Transverse colon (tissue), 4 donors: ENCODE results near the gene KAZN.

ENCODE experiments used
- CTCF ChIP-seq, 5 experiments: fragments of 200-600 bp in 3 of 5; fragments of 450-650 bp in 2 of 5; sonication (generic) in 3 of 5; IDR thresholded peaks; 1 replicate in 2 of 5; 2 replicates in 3 of 5; pipeline ENCODE4 v1.5.1; 2016 to 2017; ENCODE audit warnings: antibody characterized with exemption in 5 of 5, inconsistent platforms in 3 of 5, mild to moderate bottlenecking in 2 of 5, moderate library complexity in 1 of 5
- POLR2A ChIP-seq: fragments of 450-650 bp; IDR thresholded peaks from one replicate; pipeline ENCODE4 v1.6.1; 2016; ENCODE audit warnings: antibody characterized with exemption, mild to moderate bottlenecking, moderate library complexity
- POLR2AphosphoS5 ChIP-seq, 3 donors: sonication (generic); formaldehyde crosslinking; IDR thresholded peaks; one replicate each; pipeline ENCODE4 v1.6.1; 2016; ENCODE audit warnings: antibody characterized with exemption in 3 of 3

- no peak for TF ChIP-seq POLR2A
- TF ChIP-seq CTCF (IDR thresholded peaks at IDR 0.05): no peak
- TF ChIP-seq POLR2AphosphoS5 (IDR thresholded peaks at IDR 0.05): no peak
These were observed 41.0 kb downstream of the KAZN start for GRCh38 chr1:14639291-14640050.
